ENCODE results near the gene CAMTA1.
"Not testable (repeated sequence)": the region's sequence is repeated elsewhere in the genome, so short reads cannot be mapped to it uniquely, and the experiment has no call there.

The CAMTA1 gene

GRCh38 chr1:6785318-6785727 lies at the start of gene CAMTA1:
CAMTA1 (plus strand) TSS chr1:6785454; CDS start chr1:6785531, 77 bp downstream.
- no peak for TF ChIP-seq CTCF (IDR thresholded peaks at IDR 0.05; ENCODE audit: low read depth, low read length, missing control alignments)
- peak within 1 kb of the TSS; percentile 91 for H3K4me3 ChIP-seq (ENCODE audit: low read depth, low read length)
- no peak for DNase-seq (ENCODE audit: low read depth)

GRCh38 chr1:6738987-6739676 lies 46.1 kb upstream of the CAMTA1 start:
- H3K4me3 ChIP-seq (ENCODE audit: low read depth, low read length), result no peak overlapping the region
- TF ChIP-seq CTCF (IDR thresholded peaks at IDR 0.05; ENCODE audit: low read depth, low read length, missing control alignments), result no peak
- no peak for DNase-seq (ENCODE audit: low read depth)

GRCh38 chr1:6742676-6743188 lies 42.5 kb upstream of the CAMTA1 start:
- not testable (repeated sequence) for DNase-seq (ENCODE audit: low read depth); H3K4me3 ChIP-seq (ENCODE audit: low read depth, low read length)

GRCh38 chr1:6743189-6744101 lies 41.8 kb upstream of the CAMTA1 start:
- no peak overlapping the region for H3K4me3 ChIP-seq (ENCODE audit: low read depth, low read length)
- no peak for TF ChIP-seq CTCF (IDR thresholded peaks at IDR 0.05; ENCODE audit: low read depth, low read length, missing control alignments)
- no peak for DNase-seq (ENCODE audit: low read depth)

- no peak overlapping the region for H3K4me3 ChIP-seq (ENCODE audit: low read depth, low read length)
- no peak for TF ChIP-seq CTCF (IDR thresholded peaks at IDR 0.05; ENCODE audit: low read depth, low read length, missing control alignments)
- no peak for DNase-seq (ENCODE audit: low read depth)
Observed at GRCh38 chr1:6745073-6745472, 40.2 kb upstream of the CAMTA1 start.

- no peak for DNase-seq (ENCODE audit: low read depth)
- TF ChIP-seq CTCF (IDR thresholded peaks at IDR 0.05; ENCODE audit: low read depth, low read length, missing control alignments), result no peak
Observed at GRCh38 chr1:6747674-6748073, 37.6 kb upstream of the CAMTA1 start.

GRCh38 chr1:6750490-6750889 lies 34.8 kb upstream of the CAMTA1 start:
- no peak for TF ChIP-seq CTCF (IDR thresholded peaks at IDR 0.05; ENCODE audit: low read depth, low read length, missing control alignments)
- no peak for DNase-seq (ENCODE audit: low read depth)

More at GRCh38 chr1:6747674-6748073, 37.6 kb upstream of the CAMTA1 start:
- H3K4me3 ChIP-seq (ENCODE audit: low read depth, low read length), result no peak overlapping the region

More at GRCh38 chr1:6750490-6750889, 34.8 kb upstream of the CAMTA1 start:
- H3K4me3 ChIP-seq (ENCODE audit: low read depth, low read length), result no peak overlapping the region

All from GM12864 (cell line).